T47D (cell line): ENCODE measurements around the gene CSNK2A1.

Source experiments
- DNase-seq, 2 experiments: peaks; one replicate each; pipeline versions ENCODE4 v3.0.0 to v3.0.0-alpha.2; 2011 to 2012; ENCODE audit warnings: low read depth in 1 of 2, low spot score in 1 of 2
- JUND ChIP-seq: IDR thresholded peaks from 2 replicates; pipeline ENCODE4 v1.6.1; 2012; ENCODE audit warnings: low read depth
- in situ Hi-C: cut with HindIII; loops from 2 replicates; pipeline ENCODE4 v1.10.0; 2016; ENCODE audit warnings: low sequenced_read_pairs, low pct_unique_long_range_greater_than_20kb

CSNK2A1 gene

DNA sequence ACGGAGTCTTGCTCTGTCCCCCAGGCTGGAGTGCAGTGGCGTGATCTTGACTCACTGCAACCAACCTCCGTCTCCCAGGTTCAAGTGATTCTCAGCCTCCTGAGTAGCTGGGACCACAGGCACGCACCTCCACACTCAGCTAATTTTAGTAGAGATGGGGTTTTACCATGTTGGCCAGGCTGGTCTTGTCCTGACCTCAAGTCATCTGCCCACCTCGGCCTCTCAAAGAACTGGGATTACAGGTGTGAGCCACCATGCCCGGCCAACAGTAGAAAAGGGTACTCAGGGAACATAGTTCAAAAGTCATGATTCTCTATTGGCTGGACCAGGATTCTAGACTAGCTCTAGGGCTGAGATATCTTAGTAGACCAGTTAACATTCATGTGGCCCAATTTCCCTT lies 5.6 kb downstream of the CSNK2A1 start:
- no peak for TF ChIP-seq JUND
- DNase-seq: no peak
- in situ Hi-C loops: no loop called here

DNA sequence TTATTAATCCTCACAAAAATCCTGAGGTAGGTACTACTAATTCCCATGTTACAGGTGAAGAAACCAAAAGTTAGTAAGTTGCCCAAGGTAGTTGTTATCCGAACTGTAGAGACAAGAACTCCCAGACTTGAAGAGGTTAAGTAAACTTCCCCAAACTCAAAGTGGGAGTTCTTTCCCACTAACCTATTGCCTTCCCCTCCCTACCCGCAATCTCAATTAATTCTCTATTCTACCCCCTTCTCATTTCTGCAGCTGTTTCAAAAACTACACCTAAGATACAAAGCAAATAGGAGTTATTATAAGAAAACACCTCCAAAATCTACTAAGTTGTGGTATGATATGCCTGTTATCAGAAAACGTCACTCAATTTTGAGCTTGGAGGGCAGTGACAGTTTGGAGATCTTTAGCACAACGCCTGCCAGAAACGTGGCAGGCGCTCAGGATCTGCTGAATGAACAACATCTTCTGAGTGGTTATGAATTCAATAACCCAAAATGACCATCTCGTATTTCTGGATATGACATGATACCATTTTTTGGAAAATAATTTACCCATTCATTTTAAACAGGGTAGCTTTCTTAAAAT lies 7.1 kb downstream of the CSNK2A1 start:
- in situ Hi-C loops: no loop called here
- no peak for TF ChIP-seq JUND
- DNase-seq: no peak

DNA sequence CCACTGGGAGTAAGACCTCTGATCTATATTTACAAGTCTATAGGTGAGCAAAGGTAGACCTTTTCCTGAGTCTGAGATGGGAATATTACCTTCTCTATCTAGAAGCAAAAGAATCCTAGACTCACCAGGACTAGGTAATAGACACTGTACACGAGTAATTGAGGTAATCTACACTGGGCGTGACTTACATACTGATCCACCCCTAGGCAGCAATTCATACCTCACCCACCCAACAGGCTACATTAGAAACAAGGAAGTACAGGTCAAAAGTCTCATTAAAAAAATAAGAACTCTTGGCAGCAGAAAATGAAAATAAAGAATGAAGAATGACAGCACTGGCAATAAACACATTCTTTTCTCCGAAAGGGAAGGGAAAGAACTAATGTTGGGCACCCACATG lies 7.6 kb downstream of the CSNK2A1 start:
- in situ Hi-C loops: no loop called here
- peak in 1 of 2 experiments; percentile 27 for DNase-seq

DNA sequence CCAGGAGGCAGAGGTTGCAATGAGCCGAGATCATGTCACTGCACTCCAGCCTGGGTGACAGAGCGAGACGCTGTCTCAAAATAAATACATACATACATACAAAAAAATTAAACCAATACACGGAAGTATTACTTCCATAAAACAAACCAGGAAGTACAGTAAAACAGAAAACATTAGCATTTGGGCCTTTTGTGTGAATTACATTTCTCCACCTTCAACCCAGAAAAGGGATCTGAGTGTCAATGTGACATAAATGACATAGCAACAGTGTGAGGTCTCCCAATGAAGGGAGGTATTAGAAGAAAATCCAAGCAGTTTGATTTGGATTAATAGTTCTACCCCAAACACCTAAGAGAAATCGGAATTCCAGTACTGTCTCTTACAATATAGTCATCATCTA lies 10.1 kb downstream of the CSNK2A1 start:
- TF ChIP-seq JUND: no peak
- no peak for DNase-seq
- in situ Hi-C loops: no loop called here

More for the DNA sequence above, 7.6 kb downstream of the CSNK2A1 start:
- TF ChIP-seq JUND: no peak

DNA sequence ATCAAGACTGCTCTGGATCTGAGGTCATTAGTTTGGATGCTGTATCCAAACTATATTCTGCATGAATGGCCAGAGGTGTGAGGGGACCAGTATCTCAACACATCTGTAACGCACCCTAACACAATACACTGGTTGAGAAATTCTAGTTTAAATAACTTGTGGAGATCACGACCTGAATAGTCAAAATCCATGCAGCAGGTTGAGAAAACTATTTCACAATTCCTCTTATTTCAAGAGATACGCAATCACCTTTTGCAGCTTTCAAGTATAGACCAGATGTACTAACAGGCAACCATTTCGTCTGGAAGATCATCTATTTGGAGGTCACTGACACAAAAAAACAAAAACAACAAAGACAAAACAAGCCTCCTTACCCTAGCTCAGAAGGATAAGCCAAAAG lies 11.1 kb downstream of the CSNK2A1 start:
- in situ Hi-C loops: no loop called here

DNA sequence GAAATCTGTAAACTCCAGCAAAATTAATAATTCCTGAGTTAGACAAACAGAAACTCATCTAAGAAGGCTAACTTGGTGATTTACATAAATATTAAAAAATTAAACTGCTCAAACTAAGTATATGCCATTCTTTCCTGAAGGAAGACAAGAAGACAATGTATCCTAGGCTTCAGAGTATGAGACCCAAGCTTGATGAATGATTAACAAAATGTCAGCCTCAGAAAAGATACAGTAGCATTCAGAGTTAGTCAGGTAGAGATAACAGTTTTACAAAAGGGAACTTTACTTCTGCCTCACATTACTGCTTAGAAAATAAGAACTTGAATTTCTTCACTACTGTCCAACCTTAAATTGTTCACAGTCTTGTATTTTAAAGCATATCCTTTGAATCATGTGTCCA lies 12.0 kb downstream of the CSNK2A1 start:
- TF ChIP-seq JUND: no peak
- in situ Hi-C loops: no loop called here
- DNase-seq: no peak

More for the DNA sequence above, 11.1 kb downstream of the CSNK2A1 start:
- DNase-seq: no peak
- no peak for TF ChIP-seq JUND

DNA sequence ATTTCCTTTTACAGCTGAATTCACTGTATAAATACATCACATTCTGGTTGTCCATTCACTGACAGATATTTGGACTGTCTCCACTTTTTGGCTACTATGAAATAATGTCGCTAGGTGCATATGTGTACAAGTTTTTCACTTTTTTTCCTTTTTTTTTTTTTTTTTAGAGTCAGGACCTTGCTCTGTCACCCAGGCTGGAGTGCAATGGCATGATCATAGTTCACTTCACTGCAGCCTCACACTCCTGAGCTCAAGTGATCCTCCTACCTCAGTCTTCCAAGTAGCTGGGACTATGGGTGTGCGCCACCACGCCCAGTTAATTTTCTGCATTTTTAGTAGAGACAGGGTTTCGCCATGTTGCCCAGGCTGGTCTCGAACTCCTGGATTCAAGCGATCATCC lies 13.3 kb downstream of the CSNK2A1 start:
- TF ChIP-seq JUND: no peak
- in situ Hi-C loops: no loop called here
- no peak for DNase-seq

DNA sequence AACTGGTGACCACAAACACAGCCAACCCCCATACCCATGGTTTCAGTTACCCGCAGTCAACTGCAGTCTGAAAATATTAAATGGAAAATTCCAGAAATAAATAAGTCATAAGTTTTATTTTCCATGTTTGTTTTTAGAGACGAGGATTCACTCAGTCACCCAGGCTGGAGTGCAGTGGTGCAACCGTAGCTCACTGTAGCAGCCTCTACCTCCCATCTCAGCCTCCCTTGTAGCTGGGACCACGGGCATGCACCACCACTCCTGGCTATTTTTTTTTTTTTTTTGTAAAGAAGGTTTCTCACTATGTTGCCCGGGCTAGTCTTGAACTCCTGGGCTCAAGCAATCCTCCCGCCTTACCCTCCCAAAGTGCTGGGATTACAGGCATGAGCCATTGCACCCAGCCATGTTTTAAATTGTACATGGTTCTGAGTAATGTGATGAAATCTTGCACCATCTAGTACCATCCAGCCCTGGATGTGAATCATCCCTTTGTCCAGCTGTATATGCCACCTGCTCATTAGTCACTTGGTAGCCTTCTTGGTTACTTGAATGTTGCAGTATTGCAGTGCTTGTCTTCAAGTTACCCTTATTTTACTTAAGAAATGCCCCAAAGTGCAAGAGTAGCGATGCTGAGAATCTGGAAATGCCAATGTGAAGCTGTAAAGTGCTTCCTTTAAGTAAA lies 14.5 kb downstream of the CSNK2A1 start:
- DNase-seq: no peak
- in situ Hi-C loops: no loop called here

DNA sequence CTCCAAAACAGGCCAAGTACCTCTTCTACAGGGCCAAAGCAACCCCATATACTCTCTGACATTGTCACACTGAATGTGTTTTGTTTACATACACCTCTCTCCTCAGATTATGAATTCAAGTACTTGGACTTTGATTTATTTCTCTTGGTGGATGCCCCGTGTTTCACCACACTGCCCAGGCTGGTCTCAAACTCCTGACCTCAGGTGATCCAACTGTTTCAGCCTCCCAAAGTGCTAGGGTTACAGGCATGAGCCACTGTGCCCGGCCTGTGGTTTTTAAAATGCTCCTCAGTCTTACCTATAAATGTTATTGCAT lies 16.1 kb downstream of the CSNK2A1 start:
- in situ Hi-C loops: no loop called here
- DNase-seq: no peak
- no peak for TF ChIP-seq JUND

More for the DNA sequence above, 14.5 kb downstream of the CSNK2A1 start:
- no peak for TF ChIP-seq JUND

DNA sequence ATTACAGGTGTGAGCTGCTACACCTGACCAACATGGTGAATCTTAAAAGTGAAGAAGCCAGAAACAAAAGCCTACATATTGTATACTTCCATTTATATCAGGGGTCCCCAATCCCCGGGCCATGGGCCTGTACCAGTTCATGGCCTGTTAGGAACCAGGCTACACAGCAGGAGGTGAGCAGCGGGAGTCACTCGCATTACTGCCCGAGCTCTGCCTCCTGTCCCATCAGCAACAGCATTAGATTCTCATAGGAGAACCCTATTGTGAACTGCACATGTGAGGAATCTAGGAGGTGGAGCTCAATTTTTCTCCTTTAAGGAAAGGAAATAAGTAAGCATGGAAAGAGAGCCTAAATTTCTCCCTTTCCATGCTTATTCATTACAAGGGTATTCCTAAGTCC lies 21.7 kb downstream of the CSNK2A1 start:
- DNase-seq: no peak
- in situ Hi-C loops: no loop called here
- TF ChIP-seq JUND: no peak

DNA sequence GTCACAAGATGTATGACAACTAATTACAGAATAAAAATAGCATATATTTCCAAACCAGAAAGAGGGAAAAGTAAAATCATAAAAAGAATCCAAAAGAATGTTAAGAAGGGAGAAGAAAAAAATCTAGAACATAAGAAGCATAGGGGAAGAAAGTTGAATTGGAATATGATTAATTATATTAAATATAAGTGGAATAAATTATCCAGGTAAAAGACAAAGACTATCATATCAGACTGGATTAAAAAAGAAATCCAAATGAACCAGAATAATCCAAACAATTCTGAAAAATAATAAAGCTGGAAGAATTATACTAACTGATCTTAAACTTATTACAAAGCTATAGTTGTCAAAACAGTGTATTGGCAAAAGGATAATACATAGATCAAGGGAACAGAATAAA lies 23.6 kb downstream of the CSNK2A1 start:
- in situ Hi-C loops: no loop called here
- TF ChIP-seq JUND: no peak
- DNase-seq: no peak

DNA sequence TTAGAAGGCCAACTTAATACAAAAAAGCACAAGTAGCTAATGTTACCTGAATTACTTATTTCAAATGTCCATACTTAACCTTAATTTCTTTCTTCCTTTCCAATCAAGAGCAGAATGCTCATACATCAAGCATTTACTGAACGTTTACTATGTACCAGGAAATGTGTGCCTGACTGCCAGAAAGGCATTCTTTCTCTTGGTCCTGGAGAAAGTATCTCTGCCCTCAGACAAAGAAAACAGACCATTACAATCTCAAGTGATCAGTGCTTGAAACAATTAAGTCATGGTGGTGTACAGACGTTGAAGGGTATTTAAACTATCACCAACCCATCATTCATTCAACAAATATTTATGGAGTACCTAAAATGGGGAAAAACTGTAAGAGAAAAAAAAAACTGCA lies 26.4 kb downstream of the CSNK2A1 start:
- no peak for TF ChIP-seq JUND
- DNase-seq: no peak
- in situ Hi-C loops: no loop called here

DNA sequence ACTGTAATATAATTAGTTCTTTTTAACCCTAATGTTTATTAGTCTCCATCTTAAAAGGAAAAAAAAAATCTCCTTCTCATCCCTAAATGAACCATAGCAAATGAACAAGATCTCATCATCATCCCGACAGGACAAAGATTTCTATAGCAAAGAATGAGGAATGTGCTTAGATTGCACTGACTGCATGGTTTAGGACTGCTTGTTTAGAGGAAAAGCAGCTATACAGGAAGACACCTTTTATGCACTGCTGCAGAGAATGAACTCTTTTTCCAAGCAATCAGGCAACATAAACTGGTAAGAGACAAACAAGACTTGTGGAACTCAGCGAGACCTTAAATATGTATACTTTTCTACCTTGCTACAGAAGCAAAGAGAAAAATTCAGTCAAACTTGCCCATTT lies 26.8 kb downstream of the CSNK2A1 start:
- DNase-seq: no peak
- in situ Hi-C loops: no loop called here
- no peak for TF ChIP-seq JUND

DNA sequence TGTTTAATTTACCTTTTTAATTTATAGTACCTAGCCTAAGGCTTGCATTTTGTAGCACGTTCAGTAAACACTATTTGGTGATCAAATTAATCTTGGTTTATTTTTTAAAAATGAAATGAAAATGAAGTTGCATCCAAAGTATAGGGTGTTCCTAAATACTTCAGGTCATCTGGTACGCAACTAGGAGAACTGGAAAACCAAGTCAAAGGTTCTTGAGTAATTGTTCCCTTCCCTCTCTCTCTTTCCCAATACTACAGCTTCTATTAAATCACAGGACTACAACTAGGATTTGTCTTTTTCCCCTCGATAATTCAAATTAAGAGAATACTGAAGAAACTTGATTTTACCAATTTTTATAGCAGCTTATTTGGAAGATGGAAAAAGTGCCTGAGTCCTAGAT lies 27.9 kb downstream of the CSNK2A1 start:
- peak in 1 of 2 experiments; percentile 42 for DNase-seq
- no peak for TF ChIP-seq JUND
- in situ Hi-C loops: no loop called here
